Fibroblast of lung (primary cell): ENCODE data around the gene NECAP2. TPM values are rescaled to one million over a fixed set of nuclear protein-coding genes. Genes with fewer than 3 reads are reported as not detected.

Experiments
- DNase-seq, 2 donors: peaks; one replicate each; pipeline versions ENCODE4 v3.0.0 to v3.0.0-alpha.2; 2010; ENCODE audit warnings: low read depth in 2 of 2
- H2AFZ ChIP-seq: 2 replicates; pipeline ENCODE4 v1.5.1; 2012; ENCODE audit warnings: low read length, control low read depth, inconsistent platforms
- H3K27ac ChIP-seq: 2 replicates; pipeline ENCODE4 v1.5.1; 2011; ENCODE audit warnings: low read length, control low read depth; ENCODE audit not compliant: insufficient read depth
- H3K27me3 ChIP-seq: 2 replicates; pipeline ENCODE4 v1.5.1; 2011; ENCODE audit warnings: mild to moderate bottlenecking, low read length; ENCODE audit not compliant: control insufficient read depth, insufficient read depth
- H3K36me3 ChIP-seq: 2 replicates; pipeline ENCODE4 v1.5.1; 2011; ENCODE audit warnings: low read length; ENCODE audit not compliant: control insufficient read depth, insufficient read depth
- H3K4me1 ChIP-seq: 2 replicates; pipeline ENCODE4 v1.5.1; 2011; ENCODE audit warnings: low read length; ENCODE audit not compliant: control insufficient read depth, insufficient read depth; ENCODE audit errors: extremely low read depth
- H3K4me2 ChIP-seq: 2 replicates; pipeline ENCODE4 v1.5.1; 2011; ENCODE audit warnings: low read length, control low read depth; ENCODE audit not compliant: insufficient read depth; ENCODE audit errors: extremely low read depth
- H3K4me3 ChIP-seq, 4 experiments: fragments of 200-600 bp in 1 of 4; sonication (generic) in 1 of 4; replicated peaks in 1 of 4; 2 replicates each; pipeline ENCODE4 v1.5.1; 2011 to 2016; ENCODE audit warnings: low read length in 4 of 4, low read depth in 3 of 4, mild to moderate bottlenecking in 3 of 4, control low read depth in 2 of 4, inconsistent platforms in 1 of 4, mixed read lengths in 1 of 4; ENCODE audit not compliant: insufficient read depth in 1 of 4; ENCODE audit errors: control extremely low read depth in 1 of 4
- H3K79me2 ChIP-seq: 2 replicates; pipeline ENCODE4 v1.5.1; 2012; ENCODE audit warnings: mild to moderate bottlenecking, low read length, inconsistent platforms; ENCODE audit not compliant: control insufficient read depth, insufficient read depth
- H3K9ac ChIP-seq: 2 replicates; pipeline ENCODE4 v1.5.1; 2011; ENCODE audit warnings: mild to moderate bottlenecking, low read length, control low read depth; ENCODE audit not compliant: insufficient read depth
- H3K9me3 ChIP-seq: 2 replicates; pipeline ENCODE4 v1.5.1; 2012; ENCODE audit warnings: low read depth, low read length; ENCODE audit not compliant: control insufficient read depth, insufficient read depth
- H4K20me1 ChIP-seq: 2 replicates; pipeline ENCODE4 v1.5.1; 2011; ENCODE audit warnings: low read length; ENCODE audit not compliant: control insufficient read depth, insufficient read depth; ENCODE audit errors: extremely low read depth
- EZH2 ChIP-seq: IDR thresholded peaks from 2 replicates; pipeline ENCODE4 v1.5.1; 2012; ENCODE audit warnings: low read length, control low read depth, mild to moderate bottlenecking; ENCODE audit errors: missing control alignments
- polyA plus RNA-seq, 2 donors: library from polyadenylated mRNA; depleted of rRNA in 1 of 2; stranded (reverse) in 1 of 2; unstranded in 1 of 2; fragments of >200 nt; gene quantifications; 2 replicates each; pipeline ENCODE4 v1.2.1, GENCODE V29; 2011 to 2012; ENCODE audit warnings: missing spikeins in 1 of 2
- total RNA-seq: library from RNA; depleted of rRNA; stranded (reverse); fragments of >200 nt; gene quantifications from 2 replicates; pipeline ENCODE4 v1.2.1, GENCODE V29; 2014
- TF ChIP-seq, protein P1 (sequence below), 2 donors: IDR thresholded peaks in 1 of 2; conservative IDR thresholded peaks in 1 of 2; 1 replicate in 1 of 2; 2 replicates in 1 of 2; pipeline ENCODE4 v1.5.1; 2011 to 2012; ENCODE audit warnings: low read length in 2 of 2, control low read depth in 1 of 2, inconsistent platforms in 1 of 2, low read depth in 1 of 2, mild to moderate bottlenecking in 1 of 2

Gene NECAP2
- total and polyA plus RNA-seq, 2 donors (not counting 1 experiment from before 2014, with no cell fraction given), result 83.9 to 97.0 TPM

DNA sequence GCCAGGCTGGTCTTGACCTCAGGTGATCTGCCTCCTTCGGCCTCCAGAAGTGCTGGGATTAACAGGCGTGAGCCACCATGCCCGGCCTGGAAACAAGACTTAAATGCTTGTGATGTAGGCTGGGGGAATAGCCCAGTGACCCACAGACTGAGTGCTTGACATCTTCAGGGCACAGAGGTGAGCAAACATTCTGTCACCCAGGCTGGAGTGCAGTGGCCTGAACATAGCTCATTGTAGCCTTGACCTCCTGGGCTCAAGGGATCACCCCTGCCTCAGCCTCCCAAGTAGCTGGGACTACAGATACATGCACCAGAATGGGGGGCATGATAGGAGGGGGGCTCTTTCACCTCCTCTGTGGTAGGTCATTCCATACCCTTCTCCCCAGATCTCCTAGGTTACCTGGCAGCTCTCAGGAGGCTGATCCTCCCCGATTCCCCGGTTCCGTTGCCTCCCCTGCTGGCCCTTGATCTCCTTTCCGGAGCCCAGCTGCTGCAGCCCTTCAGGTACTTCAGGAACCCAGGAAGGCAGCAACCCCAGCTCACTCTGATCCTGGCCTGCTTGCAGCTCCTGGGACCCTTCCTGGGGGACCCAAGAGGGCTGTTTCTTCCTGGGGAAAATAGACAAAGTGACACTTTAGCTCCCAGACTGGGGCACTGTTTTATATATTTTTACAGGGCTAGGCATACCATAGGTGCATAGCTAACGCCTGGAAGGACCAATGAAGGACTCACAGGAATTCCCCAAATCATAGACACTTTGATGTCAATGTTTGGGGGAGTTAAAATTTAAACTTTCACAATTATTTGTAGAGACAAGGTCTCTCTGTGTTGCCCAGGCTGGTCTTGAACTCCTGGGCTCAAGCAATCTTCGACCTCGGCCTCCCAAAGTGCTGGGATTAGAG is 15.1 kb upstream of the NECAP2 start:
- Histone ChIP-seq H3K4me2 (no peak overlapping the region), H3K27ac (no peak overlapping the region), H3K9ac (no peak overlapping the region), H3K4me3 (no peak overlapping the region), H3K27me3 (no peaks in the 10 kb centered on the region), H3K79me2 (no peaks in the 10 kb centered on the region), H3K36me3 (no peaks in the 10 kb centered on the region), H2AFZ (no peak overlapping the region), H3K4me1 (no peaks in the 10 kb centered on the region), H4K20me1 (no peaks in the 10 kb centered on the region), H3K9me3 (no peaks in the 10 kb centered on the region)
- DNase-seq, result no peak
- no peak for TF ChIP-seq EZH2

GRCh38 chr1:16430606-16431005 is 9.9 kb upstream of the NECAP2 start:
- H3K4me2 ChIP-seq, result no peak overlapping the region
- H4K20me1 ChIP-seq, result no peaks in the 10 kb centered on the region
- H3K9ac ChIP-seq, result no peak overlapping the region
- no peaks in the 10 kb centered on the region for H3K4me1 ChIP-seq
- peaks cover 2% of the 10 kb centered on the region for H3K27me3 ChIP-seq
- no peak overlapping the region for H3K27ac ChIP-seq
- no peak for TF ChIP-seq EZH2
- TF ChIP-seq, protein P1, sequence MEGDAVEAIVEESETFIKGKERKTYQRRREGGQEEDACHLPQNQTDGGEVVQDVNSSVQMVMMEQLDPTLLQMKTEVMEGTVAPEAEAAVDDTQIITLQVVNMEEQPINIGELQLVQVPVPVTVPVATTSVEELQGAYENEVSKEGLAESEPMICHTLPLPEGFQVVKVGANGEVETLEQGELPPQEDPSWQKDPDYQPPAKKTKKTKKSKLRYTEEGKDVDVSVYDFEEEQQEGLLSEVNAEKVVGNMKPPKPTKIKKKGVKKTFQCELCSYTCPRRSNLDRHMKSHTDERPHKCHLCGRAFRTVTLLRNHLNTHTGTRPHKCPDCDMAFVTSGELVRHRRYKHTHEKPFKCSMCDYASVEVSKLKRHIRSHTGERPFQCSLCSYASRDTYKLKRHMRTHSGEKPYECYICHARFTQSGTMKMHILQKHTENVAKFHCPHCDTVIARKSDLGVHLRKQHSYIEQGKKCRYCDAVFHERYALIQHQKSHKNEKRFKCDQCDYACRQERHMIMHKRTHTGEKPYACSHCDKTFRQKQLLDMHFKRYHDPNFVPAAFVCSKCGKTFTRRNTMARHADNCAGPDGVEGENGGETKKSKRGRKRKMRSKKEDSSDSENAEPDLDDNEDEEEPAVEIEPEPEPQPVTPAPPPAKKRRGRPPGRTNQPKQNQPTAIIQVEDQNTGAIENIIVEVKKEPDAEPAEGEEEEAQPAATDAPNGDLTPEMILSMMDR (conservative IDR thresholded peaks at IDR 0.05 in 1 of 2, IDR thresholded peaks at IDR 0.05 in 1 of 2; ENCODE audit: low read depth in 1 of 2, low read length in 2 of 2), result no peak
- H3K36me3 ChIP-seq, result no peaks in the 10 kb centered on the region
- H3K9me3 ChIP-seq, result no peaks in the 10 kb centered on the region
- H2AFZ ChIP-seq, result no peak overlapping the region
- H3K79me2 ChIP-seq, result no peaks in the 10 kb centered on the region
- DNase-seq, result no peak
- H3K4me3 ChIP-seq, result no peak overlapping the region

DNA sequence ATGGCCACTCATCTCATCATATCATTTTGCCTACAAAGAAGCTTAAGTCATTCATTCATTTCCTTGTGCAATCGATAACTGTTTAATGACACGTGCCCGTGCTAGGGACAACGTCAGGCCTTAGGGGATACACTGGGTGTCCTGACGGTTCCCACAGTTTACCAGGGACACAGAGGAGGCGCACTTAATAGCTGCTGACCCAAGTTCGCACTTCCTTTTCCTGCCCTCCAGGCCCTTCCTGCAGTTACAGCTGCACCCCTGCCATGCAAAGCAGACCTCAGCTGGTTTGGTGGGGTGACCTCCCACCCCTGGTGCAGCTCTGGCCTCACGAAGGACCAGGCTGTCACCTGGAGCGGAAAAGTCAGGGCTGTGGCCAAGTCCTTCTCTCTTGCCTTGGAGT is 7.5 kb upstream of the NECAP2 start:
- H3K27ac ChIP-seq, result no peak overlapping the region
- H2AFZ ChIP-seq, result no peak overlapping the region
- no peak overlapping the region for H3K4me2 ChIP-seq
- no peak overlapping the region for H3K9ac ChIP-seq
- DNase-seq, result no peak
- H3K9me3 ChIP-seq, result no peaks in the 10 kb centered on the region
- no peaks in the 10 kb centered on the region for H4K20me1 ChIP-seq
- no peaks in the 10 kb centered on the region for H3K36me3 ChIP-seq
- H3K4me3 ChIP-seq, result no peak overlapping the region
- TF ChIP-seq, protein P1 (conservative IDR thresholded peaks at IDR 0.05 in 1 of 2, IDR thresholded peaks at IDR 0.05 in 1 of 2; ENCODE audit: low read depth in 1 of 2, low read length in 2 of 2), result no peak
- no peak for TF ChIP-seq EZH2
- H3K27me3 ChIP-seq, result peaks cover 2% of the 10 kb centered on the region
- no peaks in the 10 kb centered on the region for H3K4me1 ChIP-seq
- H3K79me2 ChIP-seq, result no peaks in the 10 kb centered on the region
